GM19193 (cell line): ENCODE data around the gene GFPT1.

Source experiments
- POLR2A ChIP-seq: IDR thresholded peaks from 4 replicates; pipeline ENCODE4 v1.6.1; 2011; ENCODE audit not compliant: insufficient read depth, insufficient read length; ENCODE audit errors: extremely low read depth

Gene GFPT1

GRCh38 chr2:69356471-69356870 lies 30.6 kb downstream of the GFPT1 start:
- TF ChIP-seq POLR2A = no peak

DNA sequence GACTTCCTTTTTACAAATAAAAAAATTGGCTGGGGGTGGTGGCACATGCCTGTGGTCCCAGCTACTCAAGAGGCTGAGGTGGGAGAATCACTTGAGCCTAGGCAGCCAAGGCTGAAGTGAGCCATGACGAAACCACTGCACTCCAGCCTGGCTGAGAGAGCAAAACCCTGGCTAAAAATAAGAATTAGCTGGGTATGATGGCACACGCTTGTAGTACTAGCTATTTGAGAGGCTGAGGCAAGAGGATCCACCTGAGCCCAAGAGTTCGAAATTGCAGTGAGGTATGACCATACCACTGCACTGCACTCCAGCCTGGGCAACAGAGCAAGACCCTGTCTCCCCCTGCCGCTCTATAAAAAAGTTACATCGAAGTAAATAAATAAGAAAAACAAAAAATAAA lies 33.7 kb downstream of the GFPT1 start:
- TF ChIP-seq POLR2A = no peak

- TF ChIP-seq POLR2A = no peak
These were observed 38.2 kb downstream of the GFPT1 start for GRCh38 chr2:69348781-69349180.

- TF ChIP-seq POLR2A = no peak
These were observed 41.6 kb downstream of the GFPT1 start for GRCh38 chr2:69345434-69345833.

GRCh38 chr2:69344305-69344704 lies 42.7 kb downstream of the GFPT1 start:
- TF ChIP-seq POLR2A = no peak

GRCh38 chr2:69340101-69340775 lies 46.8 kb downstream of the GFPT1 start:
- TF ChIP-seq POLR2A = no peak

DNA sequence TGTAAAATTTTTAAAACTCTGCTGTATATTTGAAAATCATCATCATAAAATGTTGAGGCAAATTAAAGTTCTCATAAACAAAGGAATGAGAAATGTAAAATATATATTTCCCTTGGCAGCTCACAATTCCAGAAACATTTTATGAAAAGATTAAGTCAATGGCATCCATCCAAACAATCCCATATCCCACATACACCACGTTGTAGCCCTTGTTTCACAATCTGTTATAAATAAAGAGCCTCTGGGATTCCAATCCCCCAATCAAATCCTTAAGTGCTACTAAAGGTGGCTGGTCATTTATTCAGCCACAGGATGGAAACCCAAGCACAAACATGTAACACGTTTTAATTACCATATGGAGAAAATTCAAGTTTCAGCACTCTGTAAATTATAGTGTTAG lies 51.7 kb downstream of the GFPT1 start:
- TF ChIP-seq POLR2A = no peak

GRCh38 chr2:69333352-69333751 lies 53.7 kb downstream of the GFPT1 start:
- TF ChIP-seq POLR2A = no peak

- TF ChIP-seq POLR2A = no peak
These were observed 56.2 kb downstream of the GFPT1 start for GRCh38 chr2:69330781-69331180.

- TF ChIP-seq POLR2A = no peak
These were observed 64.4 kb downstream of the GFPT1 start for GRCh38 chr2:69322631-69323030.

DNA sequence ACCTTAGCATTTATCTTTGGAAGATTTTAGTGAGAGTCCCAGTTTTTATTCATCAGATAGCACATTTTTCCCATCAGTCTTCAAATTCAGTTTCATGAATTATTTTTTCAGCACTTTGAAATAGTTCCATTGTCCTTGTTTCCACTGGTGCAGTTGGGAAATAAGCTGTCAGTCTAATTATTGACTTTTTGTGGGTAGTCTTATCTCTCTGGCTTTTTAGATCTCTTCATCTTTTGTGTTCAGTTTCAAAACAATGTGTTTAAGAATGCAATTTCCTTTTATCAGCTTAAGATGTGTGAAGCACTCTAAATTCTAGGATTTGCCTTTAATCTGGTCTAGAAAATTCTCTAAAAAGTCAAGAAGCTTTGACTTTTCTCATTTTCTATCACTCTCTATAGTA lies 70.5 kb downstream of the GFPT1 start:
- no peak for TF ChIP-seq POLR2A

DNA sequence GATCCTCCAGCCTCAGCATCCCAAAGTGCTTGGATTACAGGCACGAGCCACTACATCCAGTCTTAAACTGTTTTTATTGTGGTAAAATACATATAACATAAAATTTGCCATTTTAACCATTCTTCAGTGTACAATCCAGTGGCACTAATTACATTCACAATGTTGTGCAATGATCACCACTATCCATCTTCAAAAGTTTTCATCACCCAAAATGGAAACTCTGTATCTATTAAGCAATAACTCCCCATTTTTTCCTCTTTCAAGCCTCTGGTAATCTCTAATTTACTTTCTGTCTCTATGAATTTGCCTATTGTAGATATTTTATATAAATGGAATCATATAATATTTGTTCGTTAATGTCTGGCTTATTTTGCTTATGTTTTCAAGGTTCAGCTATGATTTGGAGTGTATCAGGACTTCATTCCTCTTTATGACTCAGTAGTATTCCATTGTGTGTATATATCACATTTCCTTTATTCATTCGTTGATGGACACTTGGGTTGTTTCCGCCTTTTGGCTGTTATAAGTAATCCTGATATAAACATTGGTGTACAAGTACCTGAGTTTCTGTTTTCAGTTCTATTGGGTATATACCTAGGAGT lies 71.8 kb downstream of the GFPT1 start:
- TF ChIP-seq POLR2A = no peak

GRCh38 chr2:69311024-69311416 lies 76.0 kb downstream of the GFPT1 start:
- no peak for TF ChIP-seq POLR2A

DNA sequence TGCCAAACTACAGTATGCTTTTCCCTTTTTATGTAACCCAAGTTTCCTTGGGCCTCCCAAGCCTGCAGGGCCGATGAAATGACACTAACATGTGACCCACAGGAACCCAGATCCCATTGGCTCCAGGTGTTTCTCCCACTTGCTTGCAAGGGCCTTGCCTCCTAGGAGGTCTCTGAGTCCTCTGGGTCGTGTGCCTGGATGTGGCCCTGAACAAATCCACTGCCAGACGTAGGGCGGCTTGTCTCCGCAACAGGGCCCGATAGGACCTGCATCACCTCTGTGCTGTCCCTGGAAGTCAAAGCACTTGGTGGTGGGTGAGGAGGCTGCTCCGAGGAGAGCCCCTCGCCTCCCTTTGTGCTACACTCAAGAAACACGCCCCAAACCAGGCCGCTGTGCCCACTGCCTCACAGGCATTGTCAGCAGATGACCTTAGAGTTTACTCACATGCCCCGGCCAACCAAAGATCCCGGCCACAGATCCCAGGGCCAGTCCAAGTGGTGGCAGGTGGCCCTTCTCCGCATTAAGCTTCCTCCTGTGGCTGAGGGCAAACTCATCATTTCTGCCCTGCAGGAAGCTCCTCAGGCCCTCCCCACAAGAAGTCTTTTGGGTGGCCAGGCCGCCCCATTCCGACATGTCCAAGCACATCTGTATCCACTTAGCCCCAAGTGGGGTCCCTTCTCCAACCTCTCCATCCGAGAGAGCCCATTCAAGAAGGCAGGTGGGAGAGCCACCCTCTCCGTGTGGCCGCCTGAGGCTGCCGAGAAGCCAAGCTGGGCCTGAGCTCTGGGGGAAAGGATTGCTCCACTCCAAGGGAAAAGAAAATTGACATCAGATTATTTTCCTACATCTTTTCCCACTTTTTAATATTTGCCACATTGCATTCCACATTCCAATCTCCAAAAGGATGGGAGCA lies 76.7 kb downstream of the GFPT1 start:
- TF ChIP-seq POLR2A = no peak

- TF ChIP-seq POLR2A = no peak
These were observed 77.5 kb downstream of the GFPT1 start for GRCh38 chr2:69309351-69310110.
